Measurements from ENCODE around the gene FKBP1A. TPM values are rescaled to one million over a fixed set of nuclear protein-coding genes. Genes with fewer than 3 reads are reported as not detected.
A peak's percentile ranks its signal among the peaks of the same experiment; 100 is the strongest.

Gene FKBP1A
- total and polyA plus RNA-seq, 9 donors = 64.7 to 697 (median 154) TPM

GRCh38 chr20:1341561-1342265, 51.1 kb downstream of the FKBP1A start:
- intact Hi-C loops (cut with DNase I) = no loop called here
- Histone ChIP-seq H3K27ac (no peak overlapping the region), H3K27me3 (no peaks in the 10 kb centered on the region), H3K4me1 (ENCODE audit: insufficient read depth) (peaks cover 2% of the 10 kb centered on the region), H3K4me3 (no peak overlapping the region), H3K9me3 (no peaks in the 10 kb centered on the region), H3K36me3 (no peaks in the 10 kb centered on the region)
- no peak for DNase-seq
- WGBS, 3 donors = 71 to 84% (median 82%) methylated on average over 5 of the region's 5 CpGs
- TF ChIP-seq EP300 (IDR thresholded peaks at IDR 0.05) = no peak
- no peak for TF ChIP-seq POLR2A (IDR thresholded peaks at IDR 0.05)
- TF ChIP-seq CTCF (IDR thresholded peaks at IDR 0.05) = no peak

DNA sequence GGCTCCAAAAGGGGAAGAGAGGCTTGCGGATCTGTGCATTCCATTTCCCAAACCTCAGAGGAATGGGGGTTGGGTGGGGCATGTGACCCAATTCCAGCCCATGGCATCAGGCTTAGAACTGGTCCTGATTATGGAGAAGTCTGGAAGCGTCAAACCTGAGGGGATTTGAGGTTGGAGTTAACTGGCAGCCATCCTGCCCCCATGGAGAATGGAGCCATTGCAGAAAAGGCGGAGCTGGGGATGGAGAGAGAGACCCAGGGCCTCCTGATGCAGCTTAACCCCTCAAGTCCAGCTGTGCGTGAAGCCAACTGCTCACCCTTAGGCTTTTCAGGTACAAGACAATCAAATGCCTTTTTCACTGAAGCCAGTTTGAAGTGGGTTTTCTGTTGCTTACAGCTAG, 54.1 kb downstream of the FKBP1A start:
- Histone ChIP-seq H3K36me3 (no peaks in the 10 kb centered on the region), H3K9me3 (no peaks in the 10 kb centered on the region), H3K27me3 (no peaks in the 10 kb centered on the region), H3K4me3 (no peak overlapping the region), H3K4me1 (ENCODE audit: insufficient read depth) (peaks cover 2% of the 10 kb centered on the region), H3K27ac (no peak overlapping the region)
- intact Hi-C loops (cut with DNase I) = loop anchor here in 1 of 4 donors (10.0 kb wide), 1 partner anchor 56 kb away; the partner anchor contains the start of gene FKBP1A
- WGBS, 3 donors = 82 to 87% (median 85%) methylated on average over 4 of the region's 4 CpGs
- TF ChIP-seq CTCF (IDR thresholded peaks at IDR 0.05) (no peak), POLR2A (IDR thresholded peaks at IDR 0.05) (no peak), EP300 (IDR thresholded peaks at IDR 0.05) (no peak)
- peak in 1 of 5 donors; percentile 17 for DNase-seq

DNA sequence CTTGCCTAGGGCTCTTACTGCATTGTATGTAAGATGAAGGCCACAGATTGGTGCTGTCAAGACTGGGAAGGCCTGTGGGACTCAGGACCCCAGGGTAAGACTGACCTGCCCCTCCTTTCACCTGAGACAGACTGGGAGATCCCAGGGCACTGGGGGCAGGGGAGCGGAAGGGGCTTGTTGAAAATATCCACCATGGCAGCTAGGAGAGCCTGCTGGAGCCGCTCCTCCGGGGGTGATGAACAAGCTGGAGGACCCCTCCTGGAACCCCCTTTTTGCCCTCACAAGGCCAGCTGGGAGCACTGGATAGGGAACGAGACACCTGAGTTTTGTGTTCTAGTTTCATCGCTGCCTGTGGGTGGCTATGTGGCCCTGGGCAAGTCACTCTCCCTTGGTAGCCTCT, 54.8 kb downstream of the FKBP1A start:
- intact Hi-C loops (cut with DNase I) = loop anchor here in 1 of 4 donors (10.0 kb wide), 1 partner anchor 57 kb away; the partner anchor contains the start of gene FKBP1A
- no peaks in the 10 kb centered on the region for H3K9me3 ChIP-seq
- DNase-seq = no peak
- H3K4me3 ChIP-seq = no peak overlapping the region
- H3K27me3 ChIP-seq = no peaks in the 10 kb centered on the region
- WGBS, 3 donors = 92 to 95% (median 95%) methylated on average over 5 of the region's 5 CpGs
- no peak overlapping the region for H3K27ac ChIP-seq
- no peaks in the 10 kb centered on the region for H3K36me3 ChIP-seq
- peaks cover 2% of the 10 kb centered on the region for H3K4me1 ChIP-seq (ENCODE audit: insufficient read depth)
- TF ChIP-seq CTCF (IDR thresholded peaks at IDR 0.05) (no peak), EP300 (IDR thresholded peaks at IDR 0.05) (no peak), POLR2A (IDR thresholded peaks at IDR 0.05) (no peak)

DNA sequence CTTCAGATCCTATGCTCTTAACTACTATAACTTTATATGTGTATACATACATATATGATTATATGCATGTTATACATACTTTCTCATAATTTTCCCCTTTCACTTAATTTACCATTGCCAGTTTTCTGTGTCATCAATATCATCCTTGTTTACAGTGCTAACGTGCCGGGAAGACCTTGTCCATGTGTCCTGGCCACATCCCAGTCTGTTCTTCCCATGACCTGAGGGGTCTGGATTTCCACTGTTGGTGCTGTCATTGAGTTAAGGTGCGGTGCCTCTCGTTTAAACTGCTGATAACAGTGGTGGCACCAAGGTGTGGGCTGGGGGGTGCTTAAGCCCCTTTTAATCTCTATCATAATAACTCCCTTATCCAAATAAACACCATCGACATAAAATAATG, 55.4 kb downstream of the FKBP1A start:
- H3K27ac ChIP-seq = no peak overlapping the region
- no peak for TF ChIP-seq CTCF (IDR thresholded peaks at IDR 0.05)
- no peak for TF ChIP-seq POLR2A (IDR thresholded peaks at IDR 0.05)
- TF ChIP-seq EP300 (IDR thresholded peaks at IDR 0.05) = no peak
- WGBS, 3 donors = 31 to 42% (median 34%) methylated on average over 5 of the region's 5 CpGs

More for the DNA sequence above, 55.4 kb downstream of the FKBP1A start:
- DNase-seq = no peak
- Histone ChIP-seq H3K4me1 (ENCODE audit: insufficient read depth) (peaks cover 2% of the 10 kb centered on the region), H3K9me3 (no peaks in the 10 kb centered on the region), H3K27me3 (no peaks in the 10 kb centered on the region), H3K36me3 (no peaks in the 10 kb centered on the region), H3K4me3 (no peak overlapping the region)
- intact Hi-C loops (cut with DNase I) = loop anchor here in 1 of 4 donors (10.0 kb wide), 1 partner anchor 57 kb away; the partner anchor contains the start of gene FKBP1A
